Adipocyte (in vitro differentiated cells): Measurements from ENCODE around the gene BRMS1L.

Source experiments
- DNase-seq: peaks from one replicate; pipeline ENCODE4 v3.0.0-alpha.2; 2015; ENCODE audit warnings: low read depth
- H3K27me3 ChIP-seq: replicated peaks from 2 replicates; pipeline ENCODE4 v1.7.0; 2013; ENCODE audit warnings: mild to moderate bottlenecking, low read length, moderate library complexity; ENCODE audit not compliant: control insufficient read depth, insufficient read depth
- H3K36me3 ChIP-seq: 2 replicates; pipeline ENCODE4 v1.7.0; 2013; ENCODE audit warnings: low read length, mild to moderate bottlenecking, moderate library complexity; ENCODE audit not compliant: control insufficient read depth, insufficient read depth, severe bottlenecking
- H3K4me1 ChIP-seq: 2 replicates; pipeline ENCODE4 v1.7.0; 2013; ENCODE audit warnings: mild to moderate bottlenecking, low read length, moderate library complexity; ENCODE audit not compliant: control insufficient read depth, insufficient read depth
- H3K4me3 ChIP-seq: 2 replicates; pipeline ENCODE4 v1.7.0; 2013; ENCODE audit warnings: mild to moderate bottlenecking, low read length, moderate library complexity
- H3K9ac ChIP-seq: 2 replicates; pipeline ENCODE4 v1.7.0; 2013; ENCODE audit warnings: mild to moderate bottlenecking, low read length, moderate library complexity
- H3K9me3 ChIP-seq: 2 replicates; pipeline ENCODE4 v1.7.0; 2013; ENCODE audit warnings: mild to moderate bottlenecking, low read length, moderate library complexity; ENCODE audit not compliant: control insufficient read depth

BRMS1L gene

GRCh38 chr14:35851823-35852222 is 25.7 kb downstream of the BRMS1L start:
- no peak for DNase-seq
- peaks cover 11% of the 10 kb centered on the region for H3K9me3 ChIP-seq
- H3K27me3 ChIP-seq: no peaks in the 10 kb centered on the region
- H3K9ac ChIP-seq: no peak overlapping the region
- peaks cover 22% of the 10 kb centered on the region for H3K36me3 ChIP-seq
- no peaks in the 10 kb centered on the region for H3K4me1 ChIP-seq
- no peak overlapping the region for H3K4me3 ChIP-seq

DNA sequence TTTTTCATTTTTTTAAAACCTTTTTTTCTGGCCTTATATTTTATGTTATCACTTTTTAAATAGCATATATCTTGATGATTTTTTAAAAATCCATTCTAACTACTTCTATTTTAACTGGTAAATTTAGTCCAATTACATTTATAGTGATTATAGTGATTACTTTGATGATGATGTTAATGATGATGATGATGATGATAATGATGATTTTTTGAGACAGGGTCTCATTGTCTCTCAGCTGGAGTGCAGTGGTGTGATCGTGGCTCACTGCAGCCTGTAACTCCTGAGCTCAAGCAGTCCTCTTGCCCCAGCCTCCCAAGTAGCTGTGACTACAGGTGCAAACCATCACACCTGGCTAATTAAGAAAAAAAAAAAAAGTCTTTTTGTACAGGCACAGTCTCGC is 27.1 kb downstream of the BRMS1L start:
- Histone ChIP-seq H3K9me3 (peaks cover 11% of the 10 kb centered on the region), H3K4me3 (no peak overlapping the region), H3K4me1 (no peaks in the 10 kb centered on the region), H3K9ac (no peak overlapping the region), H3K36me3 (peaks cover 20% of the 10 kb centered on the region), H3K27me3 (no peaks in the 10 kb centered on the region)
- no peak for DNase-seq

DNA sequence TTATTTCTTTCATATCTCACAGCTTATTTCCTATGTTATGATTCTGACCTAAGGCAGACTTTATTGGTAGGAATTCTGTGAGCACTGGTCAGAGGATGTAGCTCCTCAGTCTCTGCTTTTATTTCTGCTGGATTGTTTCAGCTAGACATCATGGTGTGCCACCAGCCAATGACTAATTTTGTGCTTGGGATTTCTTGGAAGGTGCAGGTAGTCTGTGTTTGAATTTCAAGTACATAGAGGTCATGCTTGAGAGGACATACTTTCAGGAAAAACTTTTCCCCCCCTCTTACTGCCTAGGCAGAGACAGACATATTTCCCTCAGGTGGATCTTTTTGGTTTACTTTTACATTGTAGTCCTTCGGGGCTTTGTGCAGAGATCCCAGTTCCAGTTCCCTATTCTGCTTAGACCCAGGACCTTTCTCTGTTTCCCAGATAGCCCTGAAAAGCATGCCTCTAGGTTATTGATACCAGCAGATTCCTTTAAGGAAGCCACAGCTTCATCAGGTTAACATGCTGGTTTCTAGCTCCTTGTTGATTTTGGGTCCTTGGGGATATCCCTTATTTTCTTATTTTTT is 28.6 kb downstream of the BRMS1L start:
- no peak overlapping the region for H3K4me3 ChIP-seq
- no peak for DNase-seq
- H3K9ac ChIP-seq: no peak overlapping the region
- no peaks in the 10 kb centered on the region for H3K4me1 ChIP-seq
- no peaks in the 10 kb centered on the region for H3K27me3 ChIP-seq
- peaks cover 20% of the 10 kb centered on the region for H3K36me3 ChIP-seq
- peaks cover 11% of the 10 kb centered on the region for H3K9me3 ChIP-seq

DNA sequence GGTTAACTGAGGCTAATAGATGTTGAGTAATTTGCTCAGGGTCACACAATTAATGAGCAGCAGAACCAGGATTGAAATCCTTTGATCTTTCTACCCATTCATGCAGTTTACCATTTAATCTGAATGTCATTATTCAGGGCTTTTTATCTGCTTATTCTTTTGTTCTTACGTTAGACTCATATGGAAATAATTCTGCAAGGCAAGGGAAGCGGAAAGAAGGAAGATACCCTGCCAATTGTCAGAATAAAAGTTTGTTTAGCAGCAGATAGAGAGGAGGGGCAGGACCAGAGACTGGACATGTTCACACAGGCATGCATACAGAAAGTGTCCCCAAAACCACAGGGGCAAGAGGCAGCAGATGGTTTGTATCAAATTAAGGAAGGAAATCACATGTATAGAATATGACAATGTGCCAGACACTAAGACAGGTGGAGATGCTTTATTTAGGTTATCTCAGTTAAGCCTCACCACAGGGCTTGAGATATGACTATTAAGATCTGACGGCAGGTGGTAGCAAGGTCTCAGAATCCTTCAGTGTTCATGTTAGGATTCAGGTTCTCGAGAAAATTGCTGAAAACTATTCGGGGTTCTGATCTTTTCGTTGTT is 29.8 kb downstream of the BRMS1L start:
- no peak overlapping the region for H3K4me3 ChIP-seq
- H3K4me1 ChIP-seq: no peaks in the 10 kb centered on the region
- H3K36me3 ChIP-seq: peaks cover 20% of the 10 kb centered on the region
- no peaks in the 10 kb centered on the region for H3K27me3 ChIP-seq
- DNase-seq: no peak
- peaks cover 11% of the 10 kb centered on the region for H3K9me3 ChIP-seq
- no peak overlapping the region for H3K9ac ChIP-seq

DNA sequence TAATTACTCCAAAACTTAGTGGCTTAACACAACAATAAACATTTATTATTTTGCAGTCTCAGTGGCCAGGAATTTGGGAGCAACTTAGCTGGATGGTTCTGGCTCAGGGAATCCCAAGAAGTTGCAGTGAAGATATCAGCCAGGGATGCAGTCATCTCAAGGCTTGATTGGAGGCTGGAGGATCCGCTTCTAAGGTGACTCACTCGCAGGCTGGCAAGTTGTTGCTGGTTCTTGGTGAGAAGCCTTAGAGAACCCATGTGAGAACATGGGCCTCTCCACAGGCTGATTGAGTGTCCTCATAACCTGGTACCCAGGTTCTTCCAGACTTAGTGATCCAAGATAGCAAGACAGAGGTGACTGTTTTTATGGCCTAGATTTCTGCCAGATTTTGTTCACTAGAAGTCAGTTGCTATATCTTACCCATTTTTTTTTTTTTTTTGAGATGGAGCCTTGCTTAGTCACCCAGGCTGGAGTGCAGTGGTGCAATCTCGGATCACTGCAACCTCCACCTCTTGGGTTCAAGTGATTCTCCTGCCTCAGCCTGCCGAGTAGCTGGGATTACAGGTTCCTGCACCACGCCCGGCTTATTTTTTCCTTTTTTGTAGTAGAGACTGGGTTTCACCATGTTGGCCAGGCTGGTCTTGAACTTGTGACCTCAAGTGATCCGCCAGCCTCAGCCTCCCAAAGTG is 32.5 kb downstream of the BRMS1L start:
- Histone ChIP-seq H3K27me3 (no peaks in the 10 kb centered on the region), H3K9me3 (no peaks in the 10 kb centered on the region), H3K9ac (no peak overlapping the region), H3K4me1 (no peaks in the 10 kb centered on the region), H3K4me3 (no peak overlapping the region), H3K36me3 (peaks cover 12% of the 10 kb centered on the region)
- peak; percentile 10 for DNase-seq

- no peaks in the 10 kb centered on the region for H3K27me3 ChIP-seq
- no peak for DNase-seq
These were observed 35.2 kb downstream of the BRMS1L start for GRCh38 chr14:35861204-35861868.

DNA sequence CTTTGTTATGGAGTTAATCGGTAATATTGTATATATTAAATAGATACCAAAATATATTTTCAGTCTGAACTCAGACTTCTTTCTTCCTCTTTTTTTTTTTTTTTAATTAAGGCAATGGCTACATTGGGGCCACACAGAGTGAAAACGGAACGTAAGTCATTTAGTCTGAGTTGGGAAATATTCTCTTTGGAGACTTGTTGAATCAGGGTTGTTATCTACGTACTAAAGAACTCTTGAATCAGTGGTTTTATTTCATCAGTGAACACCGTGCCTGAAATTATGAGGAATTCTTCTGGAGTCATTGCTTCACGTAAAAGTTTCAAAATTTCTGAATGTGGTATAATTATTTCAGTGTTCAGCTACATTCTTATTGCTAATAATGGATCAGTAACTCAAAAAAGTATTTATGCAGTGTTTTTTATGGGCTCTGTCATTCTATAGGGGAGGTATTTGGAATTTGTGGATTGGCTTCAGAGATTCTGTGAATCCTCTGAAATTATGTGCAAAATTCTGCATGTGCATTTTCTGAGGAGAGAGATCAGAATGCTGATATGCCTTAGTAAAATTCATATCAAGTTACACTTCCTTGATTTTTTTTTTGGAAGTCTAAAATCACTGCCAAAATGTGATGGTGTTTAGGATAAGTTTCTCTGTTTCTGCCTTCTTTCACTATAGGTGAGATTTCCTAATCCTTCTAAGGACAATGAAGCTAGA is 39.6 kb downstream of the BRMS1L start:
- no peak overlapping the region for H3K4me3 ChIP-seq
- peaks cover 3% of the 10 kb centered on the region for H3K4me1 ChIP-seq
- peak; percentile 31 for DNase-seq
- no peaks in the 10 kb centered on the region for H3K27me3 ChIP-seq
- no peaks in the 10 kb centered on the region for H3K9me3 ChIP-seq
- H3K9ac ChIP-seq: no peak overlapping the region
- H3K36me3 ChIP-seq: peaks cover 29% of the 10 kb centered on the region

More at GRCh38 chr14:35861204-35861868, 35.2 kb downstream of the BRMS1L start:
- peaks cover 24% of the 10 kb centered on the region for H3K36me3 ChIP-seq
- no peaks in the 10 kb centered on the region for H3K4me1 ChIP-seq
- H3K9me3 ChIP-seq: no peaks in the 10 kb centered on the region
- H3K9ac ChIP-seq: no peak overlapping the region
- no peak overlapping the region for H3K4me3 ChIP-seq

GRCh38 chr14:35866595-35867279 is 40.6 kb downstream of the BRMS1L start:
- H3K4me1 ChIP-seq: peaks cover 3% of the 10 kb centered on the region
- H3K36me3 ChIP-seq: peaks cover 29% of the 10 kb centered on the region
- DNase-seq: no peak
- H3K9me3 ChIP-seq: no peaks in the 10 kb centered on the region
- no peak overlapping the region for H3K4me3 ChIP-seq
- no peak overlapping the region for H3K9ac ChIP-seq
- no peaks in the 10 kb centered on the region for H3K27me3 ChIP-seq

DNA sequence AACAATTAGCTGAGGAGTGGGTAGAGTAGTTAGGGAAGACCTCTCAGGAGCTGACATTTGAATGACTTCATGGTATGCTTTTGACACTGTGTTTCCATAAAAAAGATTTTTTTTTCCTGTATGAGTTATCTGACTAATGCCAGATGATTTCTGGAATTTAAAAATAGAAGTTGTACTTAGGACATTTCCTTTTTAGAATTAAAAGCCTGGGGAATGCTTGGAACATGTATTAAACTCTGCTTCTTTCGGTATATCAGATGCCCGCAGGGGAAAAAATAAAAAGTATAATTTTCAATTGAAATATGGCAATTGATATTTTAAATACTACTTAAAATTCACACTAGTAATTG is 41.1 kb downstream of the BRMS1L start:
- peak; percentile 54 for DNase-seq
- Histone ChIP-seq H3K9me3 (no peaks in the 10 kb centered on the region), H3K27me3 (no peaks in the 10 kb centered on the region), H3K9ac (no peak overlapping the region), H3K36me3 (peaks cover 29% of the 10 kb centered on the region), H3K4me3 (no peak overlapping the region), H3K4me1 (peaks cover 3% of the 10 kb centered on the region)

GRCh38 chr14:35875296-35875695 is 49.2 kb downstream of the BRMS1L start:
- Histone ChIP-seq H3K27me3 (no peaks in the 10 kb centered on the region), H3K4me1 (peaks cover 28% of the 10 kb centered on the region), H3K9me3 (no peaks in the 10 kb centered on the region), H3K36me3 (peaks cover 5% of the 10 kb centered on the region), H3K4me3 (no peak overlapping the region), H3K9ac (no peak overlapping the region)
- DNase-seq: peak; percentile 35
